Measurements from ENCODE around the gene TRIP12.

GRCh38 chr2:229780856-229781773, 140.7 kb downstream of the TRIP12 start:
- TF ChIP-seq REST (IDR thresholded peaks at IDR 0.05; ENCODE audit: unreplicated experiment) = no peak
- TF ChIP-seq, protein P1, sequence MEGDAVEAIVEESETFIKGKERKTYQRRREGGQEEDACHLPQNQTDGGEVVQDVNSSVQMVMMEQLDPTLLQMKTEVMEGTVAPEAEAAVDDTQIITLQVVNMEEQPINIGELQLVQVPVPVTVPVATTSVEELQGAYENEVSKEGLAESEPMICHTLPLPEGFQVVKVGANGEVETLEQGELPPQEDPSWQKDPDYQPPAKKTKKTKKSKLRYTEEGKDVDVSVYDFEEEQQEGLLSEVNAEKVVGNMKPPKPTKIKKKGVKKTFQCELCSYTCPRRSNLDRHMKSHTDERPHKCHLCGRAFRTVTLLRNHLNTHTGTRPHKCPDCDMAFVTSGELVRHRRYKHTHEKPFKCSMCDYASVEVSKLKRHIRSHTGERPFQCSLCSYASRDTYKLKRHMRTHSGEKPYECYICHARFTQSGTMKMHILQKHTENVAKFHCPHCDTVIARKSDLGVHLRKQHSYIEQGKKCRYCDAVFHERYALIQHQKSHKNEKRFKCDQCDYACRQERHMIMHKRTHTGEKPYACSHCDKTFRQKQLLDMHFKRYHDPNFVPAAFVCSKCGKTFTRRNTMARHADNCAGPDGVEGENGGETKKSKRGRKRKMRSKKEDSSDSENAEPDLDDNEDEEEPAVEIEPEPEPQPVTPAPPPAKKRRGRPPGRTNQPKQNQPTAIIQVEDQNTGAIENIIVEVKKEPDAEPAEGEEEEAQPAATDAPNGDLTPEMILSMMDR (conservative IDR thresholded peaks at IDR 0.05; ENCODE audit: low read depth in 2 of 2) = peak; percentile 81 to 97
- no peak for TF ChIP-seq EZH2 (IDR thresholded peaks at IDR 0.05; ENCODE audit: low read depth, unreplicated experiment)
- no peak for TF ChIP-seq EZH2phosphoT487 (IDR thresholded peaks at IDR 0.05; ENCODE audit: unreplicated experiment)
- TF ChIP-seq STAT1 (IDR thresholded peaks at IDR 0.05; ENCODE audit: unreplicated experiment) = no peak

All from GM23338 (cell line).